Endothelial cell of umbilical vein (primary cell): ENCODE measurements around the gene ZNF618. TPM values are rescaled to one million over a fixed set of nuclear protein-coding genes. Genes with fewer than 3 reads are reported as not detected.

Experiments used
- BruUV-seq: library from RNA; stranded (reverse); fragments of 400-500 nt; replicated peaks from 2 replicates; lab custom pipeline; 2021; lab: Mats Ljungman, UMichigan
- CTCF ChIA-PET: fragments of 300-600, 350-600 bp; sonication (Branson Sonifier 250); formaldehyde crosslinking; loops from one replicate; lab custom pipeline; 2021; ENCODE audit warnings: antibody characterized with exemption, inconsistent platforms; lab: Charles Lee
- POLR2A ChIA-PET: fragments of 300-600, 350-600 bp; sonication (Branson Sonifier 250); formaldehyde crosslinking; loops from one replicate; lab custom pipeline; 2021; ENCODE audit warnings: antibody characterized with exemption, inconsistent platforms; lab: Charles Lee
- DNase-seq: peaks from one replicate; pipeline ENCODE4 v3.0.0-alpha.2; 2011; ENCODE audit warnings: low read depth, low spot score
- FAIRE-seq: peaks from 2 replicates; lab custom pipeline; 2011; peaks lifted over from hg19 to GRCh38; lab: Jason Lieb, UNC
- H2AFZ ChIP-seq: 2 replicates; pipeline ENCODE4 v1.6.0; 2012; ENCODE audit warnings: low read depth, low read length, control low read depth, inconsistent platforms
- H3K27ac ChIP-seq: 2 replicates; pipeline ENCODE4 v1.5.1; 2011; ENCODE audit warnings: low read depth, mild to moderate bottlenecking, control low read depth, low read length, moderate library complexity; ENCODE audit not compliant: insufficient read depth
- H3K27me3 ChIP-seq, 2 experiments: 2 replicates each; pipeline versions ENCODE4 v1.6.0 to v1.6.1; 2011; ENCODE audit warnings: low read length in 2 of 2, mixed read lengths in 1 of 2; ENCODE audit not compliant: control insufficient read depth in 2 of 2, insufficient read depth in 2 of 2
- H3K36me3 ChIP-seq, 2 experiments: 2 replicates in 1 of 2; 3 replicates in 1 of 2; pipeline ENCODE4 v1.5.1; 2011; ENCODE audit warnings: low read length in 2 of 2, mild to moderate bottlenecking in 1 of 2, moderate library complexity in 1 of 2; ENCODE audit not compliant: control insufficient read depth in 2 of 2, insufficient read depth in 2 of 2; ENCODE audit errors: extremely low read depth in 1 of 2
- H3K4me1 ChIP-seq: 3 replicates; pipeline ENCODE4 v1.5.1; 2011; ENCODE audit warnings: mild to moderate bottlenecking, low read length; ENCODE audit not compliant: control insufficient read depth, insufficient read depth; ENCODE audit errors: extremely low read depth
- H3K4me2 ChIP-seq: 2 replicates; pipeline ENCODE4 v1.6.1; 2011; ENCODE audit warnings: low read length, control low read depth, mixed read lengths; ENCODE audit not compliant: insufficient read depth
- H3K4me3 ChIP-seq, 3 experiments: fragments of 200-600 bp in 1 of 3; sonication (generic), shearing (Covaris generic) in 1 of 3; replicated peaks in 1 of 3; 2 replicates each; pipeline ENCODE4 v1.5.1; 2011 to 2016; ENCODE audit warnings: control low read depth in 3 of 3, low read length in 3 of 3, mild to moderate bottlenecking in 2 of 3, inconsistent platforms in 1 of 3, low read depth in 1 of 3, moderate library complexity in 1 of 3; ENCODE audit not compliant: insufficient read depth in 1 of 3
- H3K79me2 ChIP-seq: 2 replicates; pipeline ENCODE4 v1.6.0; 2012; ENCODE audit warnings: low read length, inconsistent platforms; ENCODE audit not compliant: control insufficient read depth, insufficient read depth
- H3K9ac ChIP-seq: replicated peaks from 2 replicates; pipeline ENCODE3; 2011; ENCODE audit warnings: low read length, control low read depth; ENCODE audit not compliant: insufficient read depth; ENCODE audit errors: extremely low read depth
- H3K9me1 ChIP-seq: replicated peaks from 3 replicates; pipeline ENCODE4 v1.6.0; 2011; ENCODE audit warnings: mild to moderate bottlenecking, low read length; ENCODE audit not compliant: control insufficient read depth, insufficient read depth; ENCODE audit errors: extremely low read depth
- H3K9me3 ChIP-seq: replicated peaks from 2 replicates; pipeline ENCODE4 v1.5.1; 2012; ENCODE audit warnings: low read length, inconsistent platforms; ENCODE audit not compliant: control insufficient read depth, insufficient read depth
- H4K20me1 ChIP-seq: replicated peaks from 2 replicates; pipeline ENCODE3; 2011; ENCODE audit warnings: mild to moderate bottlenecking, low read length; ENCODE audit not compliant: control insufficient read depth, insufficient read depth; ENCODE audit errors: extremely low read depth
- FOS ChIP-seq: IDR thresholded peaks from 2 replicates; pipeline ENCODE4 v1.6.1; 2011; ENCODE audit warnings: mild to moderate bottlenecking, low read length, moderate library complexity, borderline replicate concordance; ENCODE audit not compliant: insufficient read depth
- JUN ChIP-seq: IDR thresholded peaks from 2 replicates; pipeline ENCODE4 v1.6.1; 2011; ENCODE audit warnings: borderline replicate concordance, low read depth; ENCODE audit not compliant: insufficient read length, insufficient read depth
- MAX ChIP-seq: IDR thresholded peaks from 2 replicates; pipeline ENCODE4 v1.6.1; 2011; ENCODE audit not compliant: insufficient read depth, insufficient read length
- dilution Hi-C: fragments of 300-500 bp; cut with MboI; formaldehyde crosslinking; loops from one replicate; pipeline ENCODE4 v1.15.0; 2019; ENCODE audit warnings: low sequenced_read_pairs; ENCODE audit not compliant: extremely low pct_ligation_motif_present
- intact Hi-C: fragments of 100-400 bp; cut with micrococcal nuclease; formaldehyde crosslinking; loops from one replicate; pipeline ENCODE4 v1.10.0; 2022
- polyA plus RNA-seq, 4 experiments: library from polyadenylated mRNA; depleted of rRNA in 3 of 4; stranded (reverse) in 3 of 4; unstranded in 1 of 4; fragments of >200 nt; gene quantifications; 2 replicates each; pipeline versions ENCODE4 v1.2.1 to v1.2.3, GENCODE V29; 2011 to 2012; ENCODE audit warnings: missing spikeins in 1 of 4
- total RNA-seq: library from RNA; stranded (reverse); gene quantifications from 2 replicates; pipeline ENCODE4 v1.2.3, GENCODE V29; 2021
- TF ChIP-seq, protein P1 (sequence below), 2 donors: IDR thresholded peaks; 1 replicate in 1 of 2; 2 replicates in 1 of 2; pipeline ENCODE4 v1.5.1; 2011; ENCODE audit warnings: low read length in 2 of 2, mild to moderate bottlenecking in 2 of 2, moderate library complexity in 2 of 2, control low read depth in 1 of 2, inconsistent platforms in 1 of 2, low read depth in 1 of 2; ENCODE audit not compliant: insufficient read depth in 1 of 2; ENCODE audit errors: extremely low read depth in 1 of 2

Gene ZNF618
- total and polyA plus RNA-seq, 2 donors (not counting 3 experiments of a cell fraction or from before 2014, with no cell fraction given), result 22.6 to 80.3 TPM

- Histone ChIP-seq H3K9ac (no peak overlapping the region), H3K4me2 (no peak overlapping the region), H3K4me3 (no peak overlapping the region), H4K20me1 (no peaks in the 10 kb centered on the region), H3K9me3 (no peaks in the 10 kb centered on the region), H3K27ac (no peak overlapping the region), H3K9me1 (no peaks in the 10 kb centered on the region), H3K36me3 (peaks cover 21 to 43% of the 10 kb centered on the region in 2 experiments), H3K79me2 (no peaks in the 10 kb centered on the region), H2AFZ (no peak overlapping the region), H3K27me3 (no peaks in the 10 kb centered on the region), H3K4me1 (peaks cover 4% of the 10 kb centered on the region)
- DNase-seq (no peak), FAIRE-seq (no peak)
- intact Hi-C loops (no loop called here), dilution Hi-C loops (no loop called here)
- TF ChIP-seq JUN, result no peak
- no peak for TF ChIP-seq FOS
- no peak for TF ChIP-seq MAX
- TF ChIP-seq, protein P1, sequence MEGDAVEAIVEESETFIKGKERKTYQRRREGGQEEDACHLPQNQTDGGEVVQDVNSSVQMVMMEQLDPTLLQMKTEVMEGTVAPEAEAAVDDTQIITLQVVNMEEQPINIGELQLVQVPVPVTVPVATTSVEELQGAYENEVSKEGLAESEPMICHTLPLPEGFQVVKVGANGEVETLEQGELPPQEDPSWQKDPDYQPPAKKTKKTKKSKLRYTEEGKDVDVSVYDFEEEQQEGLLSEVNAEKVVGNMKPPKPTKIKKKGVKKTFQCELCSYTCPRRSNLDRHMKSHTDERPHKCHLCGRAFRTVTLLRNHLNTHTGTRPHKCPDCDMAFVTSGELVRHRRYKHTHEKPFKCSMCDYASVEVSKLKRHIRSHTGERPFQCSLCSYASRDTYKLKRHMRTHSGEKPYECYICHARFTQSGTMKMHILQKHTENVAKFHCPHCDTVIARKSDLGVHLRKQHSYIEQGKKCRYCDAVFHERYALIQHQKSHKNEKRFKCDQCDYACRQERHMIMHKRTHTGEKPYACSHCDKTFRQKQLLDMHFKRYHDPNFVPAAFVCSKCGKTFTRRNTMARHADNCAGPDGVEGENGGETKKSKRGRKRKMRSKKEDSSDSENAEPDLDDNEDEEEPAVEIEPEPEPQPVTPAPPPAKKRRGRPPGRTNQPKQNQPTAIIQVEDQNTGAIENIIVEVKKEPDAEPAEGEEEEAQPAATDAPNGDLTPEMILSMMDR (IDR thresholded peaks at IDR 0.05; ENCODE audit: extremely low read depth in 1 of 2, insufficient read depth in 1 of 2, low read depth in 1 of 2, low read length in 2 of 2), result no peak
- no TSS peak for BruUV-seq
- POLR2A ChIA-PET, result no interaction called here
- CTCF ChIA-PET, result interaction anchor here (0.6 to 1.7 kb wide), 2 partner anchors 56 to 173 kb away, joined by 3 to 4 read pairs; no protein-coding TSS in a partner anchor
Observed at GRCh38 chr9:114049441-114050225, 173.5 kb downstream of the ZNF618 start.
